RCC 7860 (cell line): ENCODE measurements around the gene CTCFL.
"Not testable (repeated sequence)": the region's sequence is repeated elsewhere in the genome, so short reads cannot be mapped to it uniquely, and the experiment has no call there.

Source experiments
- DNase-seq: peaks from one replicate; pipeline ENCODE4 v3.0.0-alpha.2; 2015; ENCODE audit warnings: low spot score
- FAIRE-seq: peaks from 2 replicates; lab custom pipeline; 2012; peaks lifted over from hg19 to GRCh38; lab: Jason Lieb, UNC

CTCFL gene

DNA sequence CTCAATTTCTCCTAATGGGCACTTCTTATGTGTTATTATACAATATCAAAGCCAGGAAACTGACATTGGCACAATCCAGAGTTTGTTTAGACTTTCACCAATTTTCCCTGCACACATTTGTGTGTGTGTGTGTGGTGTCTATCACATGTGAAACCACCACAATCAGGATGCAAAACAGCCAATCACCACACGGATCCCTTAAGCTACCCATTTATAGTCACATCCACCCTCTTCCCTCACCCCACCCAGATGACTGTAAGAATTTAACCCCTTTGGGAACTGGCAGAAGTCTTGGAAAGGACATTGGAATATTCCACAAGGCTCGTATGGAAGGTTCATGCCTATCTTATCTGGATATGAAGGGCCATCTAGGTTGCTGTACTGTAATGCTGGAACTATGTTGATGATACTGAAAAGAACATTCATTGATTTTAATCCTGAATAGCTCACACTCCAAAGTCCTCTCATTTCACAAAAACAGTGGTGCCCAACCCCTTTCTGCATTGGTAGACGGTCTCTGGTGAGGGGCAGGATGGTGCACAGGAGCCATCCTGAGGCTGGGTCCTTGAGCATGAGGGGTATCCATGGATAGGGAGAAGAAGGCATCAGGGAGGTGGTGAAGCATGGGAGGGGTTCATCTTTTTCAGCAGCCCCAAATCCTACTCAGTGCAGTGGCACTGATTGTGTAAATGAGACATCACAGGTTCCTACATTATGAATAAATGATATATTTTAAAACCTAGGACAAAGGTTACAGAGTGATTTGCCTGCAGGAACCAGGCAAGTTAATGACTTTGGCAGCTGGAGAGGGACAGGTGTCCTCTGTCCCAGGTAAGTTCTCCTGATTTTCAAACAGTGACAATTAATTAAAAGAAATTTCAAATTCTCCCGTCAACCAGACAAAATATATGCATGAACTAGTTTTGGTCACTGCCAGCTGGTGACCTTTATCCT, 12.1 kb upstream of the CTCFL start:
- DNase-seq (no peak), FAIRE-seq (no peak)

DNA sequence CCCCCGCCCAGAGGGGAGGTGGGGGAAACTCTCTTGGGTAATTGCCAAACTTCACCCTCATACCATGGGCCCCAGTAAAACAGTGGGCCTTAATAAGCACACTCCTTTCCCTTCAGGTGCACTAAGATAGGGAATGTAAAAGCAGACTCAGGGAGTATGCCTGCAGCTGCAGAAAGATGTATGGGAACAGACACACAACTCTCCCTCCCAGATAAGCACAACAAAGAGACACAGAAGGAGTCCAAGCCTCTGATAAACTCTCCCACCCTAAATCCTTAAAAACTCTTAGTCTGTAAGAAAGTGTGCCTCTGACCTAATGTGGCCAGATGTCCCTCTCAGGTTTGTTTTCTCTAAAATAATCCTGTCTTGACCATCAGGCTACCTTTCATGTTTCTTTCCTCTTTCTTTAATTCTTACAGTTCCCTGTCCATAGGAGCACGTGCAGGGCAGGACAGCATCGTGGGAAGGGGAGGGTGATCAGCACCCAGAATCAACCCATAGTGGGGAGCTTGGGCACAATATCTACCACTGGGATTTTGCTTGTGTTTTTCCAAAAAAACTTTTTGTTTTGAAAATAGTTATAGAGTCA, 11.3 kb upstream of the CTCFL start:
- no peak for DNase-seq
- no peak for FAIRE-seq

DNA sequence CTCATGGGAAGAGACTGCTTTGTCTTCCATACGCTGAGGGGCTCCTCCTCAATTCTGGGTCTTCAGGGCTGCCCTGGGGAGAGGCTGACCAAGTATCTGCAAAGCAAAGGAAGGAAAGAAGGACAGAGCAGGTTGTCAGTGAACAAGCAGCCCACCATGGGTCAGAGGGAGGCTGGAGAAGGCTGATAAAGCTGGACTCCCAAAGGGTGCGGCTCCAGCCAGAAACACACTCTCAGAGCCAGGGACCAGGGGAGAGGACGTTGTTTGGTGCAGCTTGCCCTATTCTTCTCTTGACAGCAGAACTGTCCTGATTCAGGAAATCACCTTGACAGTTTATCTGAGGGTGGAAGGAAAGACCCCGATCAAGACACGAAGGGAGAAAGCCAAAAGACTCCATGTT, 10.4 kb upstream of the CTCFL start:
- no peak for FAIRE-seq
- no peak for DNase-seq

DNA sequence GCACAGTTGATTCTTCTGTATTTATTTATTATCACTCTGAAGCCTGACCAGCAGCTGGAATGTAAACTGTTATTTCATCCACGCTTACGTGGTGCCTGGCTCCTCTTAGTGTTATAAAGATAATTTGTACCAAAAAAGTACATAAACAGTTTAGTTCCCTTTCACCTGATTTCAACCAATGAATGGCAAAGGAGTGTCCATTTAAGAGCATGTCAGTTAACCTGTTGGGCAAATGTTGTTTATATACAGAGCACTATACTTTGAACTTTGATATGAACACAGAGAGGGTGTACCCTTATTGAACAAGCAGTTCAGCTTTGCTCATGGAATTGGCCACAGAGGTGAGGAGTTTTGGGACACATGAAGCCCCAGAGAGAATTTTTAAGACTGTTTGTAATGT, 7.2 kb upstream of the CTCFL start:
- FAIRE-seq (no peak), DNase-seq (no peak)

DNA sequence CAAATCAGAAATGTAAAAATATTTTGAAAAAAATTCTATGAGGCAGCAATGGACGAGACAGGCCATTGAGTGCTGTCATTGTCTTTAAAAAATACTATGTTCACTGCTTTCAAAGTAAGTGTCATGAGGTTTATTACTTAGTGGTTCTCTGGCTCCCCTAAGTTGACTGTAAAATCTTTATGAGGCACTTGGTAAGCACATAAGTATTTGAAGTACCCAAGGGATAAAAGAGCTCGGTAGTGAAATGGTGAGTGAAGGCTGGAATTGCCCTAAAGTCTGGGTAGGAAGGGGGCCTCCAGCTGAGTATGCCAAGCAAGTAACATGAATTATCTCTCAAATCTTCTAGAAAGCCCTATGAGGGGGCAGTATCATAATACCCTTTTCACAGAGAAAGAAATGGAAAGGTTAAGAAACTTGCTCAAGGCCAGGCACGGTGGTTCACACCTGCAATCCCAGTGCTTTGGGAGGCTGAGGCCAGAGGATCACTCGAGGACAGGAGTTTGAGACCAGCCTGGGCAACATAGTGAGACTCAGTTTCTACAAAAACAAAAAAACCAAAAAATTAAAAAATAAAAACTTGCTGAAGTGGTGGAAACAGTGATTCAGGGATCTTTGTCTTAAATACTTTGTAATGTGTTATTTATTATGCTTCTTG, 5.5 kb upstream of the CTCFL start:
- no peak for FAIRE-seq

DNA sequence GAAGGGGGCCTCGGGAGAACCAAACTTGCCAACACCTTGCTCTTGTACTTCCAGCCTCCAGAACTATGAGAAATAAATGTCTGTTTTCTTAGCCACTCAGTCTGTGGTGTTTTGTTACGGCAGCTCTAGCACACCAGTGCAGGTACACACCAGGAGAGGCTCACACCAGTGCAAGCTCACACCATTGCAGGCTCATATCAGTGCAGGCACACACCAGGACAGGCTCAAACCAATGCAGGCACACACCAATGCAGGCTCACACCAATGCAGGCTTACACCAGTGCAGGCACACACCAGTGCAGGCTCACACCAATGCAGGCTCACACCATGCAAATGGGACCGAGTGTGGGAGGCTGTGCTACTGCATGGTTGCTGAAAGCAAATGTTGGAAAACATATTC, 4.9 kb upstream of the CTCFL start:
- DNase-seq (no peak), FAIRE-seq (no peak)

More for the DNA sequence above, 5.5 kb upstream of the CTCFL start:
- DNase-seq, result no peak

DNA sequence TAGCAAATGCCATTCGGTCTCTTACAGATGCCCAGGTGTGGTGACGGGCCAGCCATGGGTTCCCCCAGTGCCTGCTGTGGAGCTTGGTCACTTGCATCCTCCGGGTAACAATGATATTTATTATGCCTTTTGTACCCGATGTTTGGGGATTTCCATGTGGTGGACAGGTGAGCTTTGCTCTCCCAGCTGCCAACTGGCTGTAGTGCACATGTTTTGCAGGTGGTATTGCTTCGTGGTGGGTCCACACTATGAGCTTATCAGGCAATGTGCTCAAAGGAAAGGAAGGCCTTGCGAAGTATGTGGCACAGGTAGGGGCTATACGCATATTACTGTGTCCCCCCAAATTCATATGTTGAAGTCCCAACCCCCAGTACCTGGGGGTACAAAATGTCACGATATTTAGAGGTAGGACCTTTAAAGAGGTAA, 4.2 kb upstream of the CTCFL start:
- DNase-seq, result no peak
- no peak for FAIRE-seq

DNA sequence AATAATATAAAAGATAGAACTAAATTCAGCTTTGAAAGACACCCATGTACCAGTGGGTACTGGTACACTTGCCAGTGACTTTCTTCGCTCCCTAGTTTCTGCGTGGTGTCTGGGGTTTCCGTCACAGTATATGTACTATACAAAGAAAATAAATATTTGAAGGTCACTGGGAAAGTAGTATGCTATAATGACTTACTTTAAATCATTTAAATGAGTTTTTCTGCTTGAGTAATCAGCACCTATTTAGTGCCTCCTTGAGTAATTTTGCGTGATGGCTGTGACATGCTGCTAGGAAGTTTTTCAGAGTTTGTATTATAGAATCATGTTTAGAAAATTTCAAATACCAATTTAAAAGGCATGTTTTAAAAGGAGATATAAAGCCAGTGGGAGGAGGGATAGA, 3.2 kb upstream of the CTCFL start:
- no peak for FAIRE-seq
- DNase-seq, result no peak

DNA sequence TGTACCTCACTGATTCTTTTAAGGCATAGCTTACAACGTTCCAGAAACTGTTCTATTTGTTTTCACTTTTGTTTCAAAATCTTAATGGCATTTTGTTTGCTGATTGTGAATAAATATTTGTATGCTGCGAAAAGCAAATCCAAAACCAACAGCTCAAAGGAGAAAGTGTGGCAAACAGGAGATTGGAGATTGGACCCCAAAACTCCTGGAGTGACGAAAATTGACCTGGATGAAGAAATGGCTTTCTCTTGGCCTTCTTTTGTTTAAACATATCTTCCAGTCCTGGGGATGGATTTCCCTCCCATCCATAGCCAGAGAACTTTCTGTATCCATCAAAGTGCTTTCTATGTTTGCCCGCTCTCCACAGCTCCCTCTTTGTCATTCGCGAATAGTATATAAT, 2.8 kb upstream of the CTCFL start:
- DNase-seq (no peak), FAIRE-seq (no peak)

DNA sequence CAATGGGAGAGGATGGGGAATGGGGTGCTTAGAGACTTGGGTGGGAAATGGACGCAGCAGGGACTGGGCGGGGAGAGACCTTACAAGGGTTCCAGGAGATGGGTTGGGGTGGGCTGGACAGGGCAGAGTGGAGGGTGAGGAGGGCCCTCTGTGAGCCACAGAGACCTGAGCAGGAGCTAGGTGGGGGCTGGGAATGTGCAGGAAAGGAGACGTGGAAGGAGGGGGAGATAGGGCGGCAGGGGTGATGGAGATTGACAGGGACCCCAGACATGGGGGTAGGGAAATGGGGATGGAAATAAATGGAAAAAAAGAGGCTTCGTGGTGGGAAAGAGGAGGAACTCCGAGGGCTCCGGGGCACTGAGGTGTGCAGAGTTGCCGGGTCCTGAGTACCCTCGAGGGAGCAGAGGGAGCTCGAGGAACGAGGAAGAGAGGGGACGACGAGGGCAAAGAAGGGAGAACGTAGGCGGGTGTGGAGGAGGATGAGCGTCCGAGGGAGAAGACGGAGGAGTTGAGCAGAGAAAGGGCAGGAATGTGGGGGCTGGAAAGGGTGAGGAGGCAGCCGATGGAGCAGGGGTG, 2.0 kb upstream of the CTCFL start:
- FAIRE-seq (no peak), DNase-seq (no peak)

DNA sequence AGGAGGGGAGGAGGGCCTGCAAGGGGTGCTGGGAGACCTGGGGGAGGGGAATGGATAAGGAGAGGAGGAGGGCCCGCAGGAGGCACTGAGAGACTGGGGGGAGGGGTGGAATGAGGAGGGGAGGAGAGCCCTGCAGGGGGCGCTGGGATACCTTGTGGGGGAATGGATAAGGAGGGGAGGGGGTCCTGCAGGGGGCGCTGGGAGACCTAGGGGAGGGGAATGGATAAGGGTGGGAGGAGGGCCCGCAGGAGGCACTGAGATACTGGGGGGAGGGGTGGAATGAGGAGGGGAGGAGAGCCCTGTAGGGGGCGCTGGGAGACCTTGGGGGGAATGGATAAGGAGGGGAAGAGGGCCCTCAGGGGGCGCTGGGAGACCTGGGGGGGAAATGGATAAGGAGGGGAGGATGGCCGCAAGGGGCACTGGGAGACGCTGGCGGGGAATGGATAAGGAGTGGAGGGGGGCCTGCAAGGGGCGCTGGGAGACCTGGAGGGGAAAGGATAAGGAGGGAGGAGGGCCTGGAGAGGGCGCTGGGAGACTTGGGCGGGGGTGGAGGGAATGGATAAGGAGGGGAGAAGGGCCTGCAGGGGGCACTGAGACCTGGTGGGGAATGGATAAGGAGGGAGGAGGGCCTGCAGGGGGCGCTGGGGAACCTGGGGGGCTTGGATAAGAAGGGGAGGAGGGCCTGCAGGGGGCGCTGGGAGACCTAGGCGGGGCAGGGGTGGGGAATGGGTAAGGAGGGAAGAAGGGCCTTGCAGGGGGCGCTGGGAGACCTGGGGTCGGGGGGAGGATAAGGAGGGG, 1.3 kb upstream of the CTCFL start:
- FAIRE-seq (no peak), DNase-seq (no peak)

DNA sequence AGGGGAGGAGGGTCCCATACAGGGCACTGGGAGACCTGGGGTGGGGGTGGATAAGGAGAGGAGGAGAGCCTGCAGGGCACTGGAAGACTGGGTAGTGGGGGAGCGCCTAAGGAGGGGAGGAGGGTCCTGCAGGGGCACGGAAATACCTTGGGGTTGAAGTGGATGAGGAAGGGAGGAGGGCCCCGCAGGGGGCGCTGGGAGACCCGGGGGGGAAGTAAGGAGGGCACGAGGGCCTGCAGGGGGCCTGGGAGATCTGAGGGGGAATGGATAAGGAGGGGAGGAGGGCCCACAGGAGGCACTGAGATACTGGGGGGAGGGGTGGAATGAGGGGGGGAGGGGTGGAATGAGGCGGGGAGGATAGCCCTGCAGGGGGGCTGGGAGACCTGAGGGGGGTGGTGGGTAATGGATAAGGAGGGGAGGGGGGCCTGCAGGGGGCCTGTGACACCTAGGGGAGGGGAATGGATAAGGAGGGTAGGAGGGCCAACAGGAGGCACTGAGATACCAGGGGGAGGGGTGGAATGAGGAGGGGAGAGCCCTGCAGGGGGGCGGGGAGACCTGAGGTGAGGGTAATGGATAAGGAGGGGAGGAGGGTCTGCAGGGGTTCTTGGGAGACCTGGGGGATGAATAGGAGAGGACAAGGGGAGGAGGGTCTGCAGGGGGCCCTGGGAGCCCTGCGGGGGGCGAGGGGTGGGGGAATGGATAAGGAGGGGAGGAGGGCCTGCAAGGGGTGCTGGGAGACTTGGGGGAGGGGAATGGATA, 567 bp upstream of the CTCFL start:
- FAIRE-seq, result no peak

DNA sequence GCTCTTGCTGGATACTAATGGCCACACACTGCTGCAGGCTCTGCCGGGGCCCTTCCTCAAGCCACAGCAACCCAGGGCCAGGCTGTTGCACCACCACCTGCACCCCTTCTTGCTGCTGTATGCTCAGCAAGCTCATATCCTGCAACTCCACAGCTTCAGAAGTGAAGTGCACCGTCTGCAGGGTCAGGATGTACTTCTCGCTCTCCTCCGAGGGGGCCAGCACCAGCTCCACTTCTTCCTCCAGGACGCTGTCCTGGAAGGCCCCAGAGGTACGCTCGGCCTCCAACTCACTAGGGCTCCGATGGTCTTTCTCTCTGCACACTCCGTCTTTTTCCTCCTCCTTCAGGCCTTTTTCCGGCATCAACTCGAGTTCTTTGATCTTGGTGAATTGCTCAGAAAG, 1.2 kb downstream of the CTCFL start:
- DNase-seq (no peak), FAIRE-seq (no peak)

More for the DNA sequence above, 567 bp upstream of the CTCFL start:
- DNase-seq, result no peak

DNA sequence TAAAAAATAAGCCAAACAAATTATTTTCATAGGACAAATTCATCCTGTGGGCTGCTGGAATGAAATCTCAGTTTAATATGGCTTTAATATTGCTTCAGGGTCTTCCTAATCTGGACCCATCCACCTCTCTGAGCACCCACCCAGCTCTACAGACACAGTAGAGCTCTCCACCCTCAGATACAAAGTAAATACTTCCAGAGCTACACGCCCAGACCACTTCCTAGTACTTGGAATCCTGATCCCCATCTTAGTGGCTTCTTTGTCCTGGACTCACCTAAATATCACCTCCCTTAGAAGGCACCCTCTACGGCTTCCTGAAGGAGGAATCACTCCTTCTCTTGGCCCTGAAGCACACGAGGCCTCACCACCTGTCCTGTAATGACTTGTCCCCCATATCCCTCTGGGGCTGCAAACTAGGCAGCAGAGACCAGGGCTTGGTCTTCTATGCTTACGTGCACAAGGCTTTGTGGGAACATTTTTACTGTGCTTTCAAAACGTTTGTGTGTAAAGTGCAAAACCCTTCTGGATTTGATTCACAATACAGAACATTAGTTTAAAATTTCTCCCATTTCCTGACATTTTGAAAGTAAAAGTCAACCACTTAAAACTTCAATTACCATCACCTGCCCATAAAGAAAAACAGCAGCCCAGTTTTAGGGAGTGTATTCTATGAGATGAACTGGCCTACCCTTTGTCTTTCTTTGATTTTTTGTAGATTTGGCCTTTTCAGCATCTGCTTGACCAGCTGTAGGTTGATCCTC, 2.4 kb downstream of the CTCFL start:
- no peak for DNase-seq
- no peak for FAIRE-seq

DNA sequence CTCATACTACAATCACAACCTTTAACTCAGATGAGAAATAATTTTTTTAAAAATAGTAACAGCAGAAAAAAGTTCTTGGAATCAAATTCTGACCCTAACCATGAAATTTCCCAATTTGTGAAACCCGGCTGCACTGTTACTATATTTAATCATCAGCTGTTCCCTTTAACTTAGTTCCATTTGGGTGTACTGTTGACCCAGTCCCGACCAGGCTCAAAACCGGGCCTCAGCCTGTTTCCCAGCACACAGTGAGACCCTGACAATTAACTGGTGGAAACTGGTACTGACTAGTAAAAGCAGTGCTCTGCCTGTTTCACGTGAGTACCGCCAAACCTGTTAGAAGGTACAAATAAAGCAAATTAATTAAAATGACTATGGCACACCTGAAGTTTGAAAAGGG, 7.0 kb downstream of the CTCFL start:
- FAIRE-seq (no peak), DNase-seq (no peak)

DNA sequence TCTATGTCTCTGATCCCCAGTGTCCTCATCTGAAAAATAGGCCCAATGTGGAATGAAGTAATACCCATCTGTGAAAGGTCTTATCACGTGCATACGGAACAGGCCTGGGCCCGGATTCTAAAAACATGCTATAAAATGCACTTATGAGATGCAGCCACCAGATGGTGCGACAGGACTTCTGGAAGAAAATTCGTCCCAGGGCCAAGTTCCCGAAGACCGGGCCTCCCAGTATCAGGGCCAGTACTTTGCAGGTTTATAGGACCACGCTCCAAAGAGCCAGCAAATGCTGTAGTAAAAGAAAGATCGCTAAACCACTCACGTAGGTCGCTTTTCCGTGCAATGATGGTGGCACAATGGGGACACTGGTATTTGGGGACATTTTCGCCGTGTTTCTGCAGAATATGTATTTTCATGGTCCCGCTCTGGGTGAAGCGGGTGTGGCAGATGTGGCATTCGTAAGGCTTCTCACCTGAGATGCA, 10.6 kb downstream of the CTCFL start:
- DNase-seq, result peak; percentile 30
- no peak for FAIRE-seq

DNA sequence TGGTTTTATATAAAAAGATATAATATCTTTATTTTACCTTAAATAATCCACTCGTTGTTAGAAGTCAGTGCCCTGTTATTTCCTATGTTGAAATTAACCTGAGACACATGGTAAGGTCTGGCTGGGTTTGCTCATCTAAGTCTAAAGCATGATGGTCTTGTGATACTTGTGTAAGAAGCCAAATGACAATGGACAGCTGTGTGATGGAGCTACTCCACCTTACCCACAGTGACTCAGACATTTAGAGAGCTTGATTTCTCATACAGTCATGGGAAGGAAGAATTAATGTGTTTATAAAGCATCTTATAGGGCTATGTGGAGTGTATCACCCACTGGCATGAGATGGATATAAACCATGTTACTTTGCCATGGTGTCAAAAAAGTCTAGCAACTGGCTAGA, 11.7 kb downstream of the CTCFL start:
- no peak for DNase-seq
- no peak for FAIRE-seq

DNA sequence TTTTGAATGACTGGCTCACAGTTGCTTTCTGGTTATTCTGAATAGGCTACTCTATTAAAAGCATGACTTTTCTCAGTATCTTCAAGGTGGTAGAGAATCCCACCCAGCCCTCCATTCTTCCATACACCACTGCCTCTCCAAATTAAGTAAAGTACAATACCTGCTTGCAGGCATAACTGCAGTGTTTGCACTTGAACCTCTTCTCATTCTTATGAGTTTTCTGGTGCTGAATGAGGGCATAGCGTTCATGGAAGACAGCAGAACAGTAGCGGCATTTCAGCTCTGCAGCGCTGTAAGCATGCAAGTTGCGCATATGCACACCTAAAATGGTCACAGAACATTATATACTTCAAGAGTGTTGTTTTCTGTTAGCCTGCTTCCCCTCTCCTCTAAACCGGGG, 12.5 kb downstream of the CTCFL start:
- FAIRE-seq, result no peak
- no peak for DNase-seq

DNA sequence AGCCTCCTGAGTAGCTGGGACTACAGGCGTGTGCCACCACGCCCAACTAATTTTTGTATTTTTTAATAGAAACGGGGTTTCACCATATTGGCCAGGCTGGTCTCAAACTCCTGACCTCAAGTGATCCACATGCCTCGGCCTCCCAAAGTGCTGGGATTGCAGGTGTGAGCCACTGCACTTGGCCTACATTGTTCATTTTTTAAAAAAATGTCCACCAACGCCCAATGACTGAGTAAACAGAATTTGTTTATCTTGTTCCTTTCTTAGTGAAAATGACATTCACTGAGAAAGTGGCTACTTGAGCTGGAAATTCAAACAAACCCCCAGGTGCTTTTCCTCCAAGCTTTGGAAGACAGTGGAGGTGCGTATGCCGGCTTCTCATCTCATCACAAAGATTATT, 13.2 kb downstream of the CTCFL start:
- not testable (repeated sequence) for FAIRE-seq, DNase-seq
